NCI-H510A (cell line): ENCODE data around the gene THAP6.
"Not testable (repeated sequence)": the region's sequence is repeated elsewhere in the genome, so short reads cannot be mapped to it uniquely, and the experiment has no call there.

Experiments
- DNase-seq: peaks from one replicate; lab custom pipeline; 2025; lab: John Stamatoyannopoulos, UW

THAP6 gene

DNA sequence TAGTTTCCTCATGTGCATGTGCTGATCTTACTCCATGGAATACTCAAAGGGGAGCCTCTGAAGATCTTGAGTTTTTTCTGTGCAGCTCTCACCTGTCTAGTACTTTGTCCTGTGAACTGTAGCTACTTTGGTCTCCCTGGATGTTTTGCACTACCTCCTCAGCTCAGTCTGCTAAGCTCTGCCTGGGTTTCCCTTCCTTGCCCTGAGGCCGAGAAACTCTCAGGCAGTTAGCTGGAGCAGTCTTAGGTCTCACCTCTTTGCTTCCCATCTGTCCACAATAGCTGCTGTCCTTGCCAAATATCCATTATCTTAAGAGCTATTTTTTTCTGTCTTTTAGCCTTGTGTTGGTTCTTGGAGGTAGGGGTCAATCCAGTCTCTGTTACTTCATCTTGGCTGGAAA lies 11.6 kb downstream of the THAP6 start:
- DNase-seq, result no peak

DNA sequence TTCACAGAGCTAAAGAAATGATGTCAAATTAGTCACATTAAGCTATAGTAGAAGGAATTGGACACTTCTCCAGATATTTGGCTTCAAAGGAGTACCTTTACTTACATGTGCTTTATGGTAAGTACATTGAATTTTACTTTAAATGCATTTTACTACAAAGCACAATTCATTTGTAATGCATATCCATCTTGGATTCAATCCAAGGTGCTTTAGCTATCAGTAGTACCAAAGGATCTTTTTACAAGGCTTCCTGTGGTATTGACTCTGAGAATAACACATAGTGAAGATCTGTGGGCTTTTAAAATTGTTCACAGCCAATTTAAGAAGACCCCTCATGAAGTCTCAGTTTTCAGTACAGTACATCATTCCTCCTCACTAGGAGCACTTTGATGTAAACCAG lies 13.2 kb downstream of the THAP6 start:
- DNase-seq, result no peak

DNA sequence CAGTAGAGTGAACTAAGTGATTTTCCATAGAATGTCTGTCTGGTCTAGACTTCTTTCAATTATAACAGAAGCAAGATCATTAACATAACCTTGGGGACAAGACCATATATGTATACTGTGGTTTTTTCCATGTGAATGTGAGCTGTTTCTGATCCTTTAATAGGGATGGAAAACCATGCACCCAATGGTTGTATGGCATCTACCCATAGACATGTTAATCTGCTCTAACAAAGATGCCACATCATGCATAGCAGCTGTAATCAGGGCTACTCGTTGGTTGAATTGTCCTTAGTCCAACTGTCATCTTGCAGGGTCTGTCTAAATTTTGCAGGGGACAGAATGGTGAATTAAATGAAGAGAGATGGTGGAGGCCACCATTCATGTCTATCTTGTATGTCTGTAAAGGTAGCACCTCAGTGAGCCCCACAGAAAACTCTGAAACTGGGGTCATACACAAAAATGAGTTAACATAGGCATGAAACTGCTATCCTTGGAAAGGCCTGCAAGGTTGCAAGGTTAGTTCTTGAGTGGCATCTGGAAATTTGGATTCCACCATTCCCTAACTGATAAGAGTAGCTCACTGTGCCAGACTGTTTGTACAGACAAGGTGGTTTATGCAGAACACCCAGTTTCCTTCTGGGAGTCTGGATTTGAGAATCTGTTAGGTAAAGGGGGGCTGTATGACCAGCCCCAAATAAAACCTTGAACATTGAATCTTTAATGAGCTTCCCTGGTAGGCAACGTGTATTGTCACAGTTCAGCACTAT lies 16.5 kb downstream of the THAP6 start:
- no peak for DNase-seq

DNA sequence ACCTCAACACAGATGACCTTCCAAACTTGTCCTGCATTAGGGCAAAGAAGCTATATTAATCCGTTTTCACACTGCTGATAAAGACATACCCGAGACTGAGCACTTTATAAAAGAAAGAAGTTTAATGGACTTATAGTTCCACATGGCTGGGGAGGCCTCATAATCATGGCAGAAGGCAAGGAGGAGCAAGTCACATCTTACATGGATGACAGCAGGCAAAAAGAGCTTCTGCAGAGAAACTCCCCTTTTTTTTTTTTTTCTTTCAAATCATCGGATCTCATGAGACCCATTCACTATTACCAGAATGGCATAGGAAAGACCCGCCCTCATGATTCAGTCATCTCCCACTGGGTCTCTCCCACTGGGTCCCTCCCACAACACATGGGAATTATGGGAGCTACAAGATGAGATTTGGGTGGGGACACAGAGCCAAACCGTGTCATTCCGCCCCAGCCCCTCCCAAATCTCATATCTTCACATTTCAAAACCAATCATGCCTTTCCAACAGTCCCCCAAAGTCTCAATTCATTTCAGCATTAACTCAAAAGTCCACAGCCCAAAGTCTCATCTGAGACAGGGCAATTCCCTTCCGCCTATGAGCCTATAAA lies 17.4 kb downstream of the THAP6 start:
- DNase-seq, result not testable (repeated sequence)

DNA sequence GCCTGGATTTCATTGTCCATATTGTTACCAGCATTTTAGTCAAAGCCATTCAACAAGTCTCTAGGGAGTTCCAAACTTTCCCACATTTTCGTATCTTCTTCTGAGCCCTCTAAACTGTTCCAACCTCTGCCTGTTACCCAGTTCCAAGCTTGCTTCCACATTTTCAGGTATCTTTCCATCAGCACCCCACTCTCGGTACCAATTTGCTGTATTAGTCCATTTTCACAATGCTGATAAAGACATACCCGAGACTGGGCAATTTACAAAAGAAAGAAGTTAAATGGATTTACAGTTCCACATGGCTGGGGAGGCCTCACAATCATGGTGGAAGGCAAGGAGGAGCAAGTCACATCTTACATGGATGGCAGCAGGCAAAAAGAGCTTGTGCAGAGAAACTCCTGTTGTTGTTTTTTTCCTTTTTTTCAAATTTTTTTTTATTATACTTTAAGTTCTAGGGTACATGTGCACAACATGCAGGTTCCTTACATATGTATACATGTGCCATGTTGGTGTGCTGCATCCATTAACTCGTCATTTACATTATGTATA lies 19.1 kb downstream of the THAP6 start:
- DNase-seq, result not testable (repeated sequence)

DNA sequence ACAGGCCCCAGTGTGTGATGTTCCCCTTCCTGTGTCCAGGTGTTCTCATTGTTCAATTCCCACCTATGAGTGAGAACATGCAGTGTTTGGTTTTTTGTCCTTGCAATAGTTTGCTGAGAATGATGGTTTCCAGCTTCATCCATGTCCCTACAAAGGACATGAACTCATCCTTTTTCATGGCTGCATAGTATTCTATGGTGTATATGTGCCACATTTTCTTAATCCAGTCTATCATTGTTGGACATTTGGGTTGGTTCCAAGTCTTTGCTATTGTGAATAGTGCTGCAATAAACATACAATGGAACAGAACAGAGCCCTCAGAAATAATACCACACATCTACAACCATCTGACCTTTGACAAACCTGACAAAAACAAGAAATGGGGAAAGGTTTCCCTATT lies 19.7 kb downstream of the THAP6 start:
- not testable (repeated sequence) for DNase-seq

DNA sequence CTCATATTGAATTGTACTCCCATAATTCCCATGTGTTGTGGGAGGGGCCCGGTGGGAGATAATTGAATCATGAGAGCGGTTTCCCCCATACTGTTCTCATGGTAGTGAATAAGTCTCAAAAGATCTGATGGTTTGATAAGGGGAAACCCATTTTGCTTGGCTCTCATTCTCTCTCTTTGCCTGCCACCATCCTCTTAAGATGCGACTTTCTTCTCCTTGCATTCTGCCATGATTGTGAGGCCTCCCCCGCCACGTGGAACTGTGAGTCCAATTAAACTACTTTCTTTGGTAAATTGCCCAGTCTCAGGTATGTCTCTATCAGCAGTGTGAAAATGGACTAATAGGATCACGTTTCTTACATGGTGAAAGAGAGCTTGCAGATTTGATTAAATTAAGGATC lies 23.0 kb downstream of the THAP6 start:
- DNase-seq, result not testable (repeated sequence)

DNA sequence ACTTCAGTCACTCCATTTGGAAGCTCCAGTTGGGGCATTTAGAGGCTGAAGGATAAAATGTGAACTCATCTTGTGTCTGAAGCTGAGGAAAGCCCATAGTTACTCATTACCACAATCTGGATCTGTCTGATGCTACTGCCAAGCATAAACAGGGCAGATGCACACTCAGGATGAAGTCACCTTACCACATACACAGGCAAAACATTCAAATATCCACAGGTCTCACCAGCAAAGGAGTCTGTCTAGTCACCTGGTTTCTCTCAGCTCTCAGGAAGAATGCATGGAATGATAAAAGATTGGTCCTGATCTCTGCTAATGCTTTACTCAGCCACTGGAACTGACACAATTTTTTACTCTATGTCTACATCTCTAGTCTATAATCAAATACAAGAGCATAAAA lies 28.6 kb downstream of the THAP6 start:
- no peak for DNase-seq

DNA sequence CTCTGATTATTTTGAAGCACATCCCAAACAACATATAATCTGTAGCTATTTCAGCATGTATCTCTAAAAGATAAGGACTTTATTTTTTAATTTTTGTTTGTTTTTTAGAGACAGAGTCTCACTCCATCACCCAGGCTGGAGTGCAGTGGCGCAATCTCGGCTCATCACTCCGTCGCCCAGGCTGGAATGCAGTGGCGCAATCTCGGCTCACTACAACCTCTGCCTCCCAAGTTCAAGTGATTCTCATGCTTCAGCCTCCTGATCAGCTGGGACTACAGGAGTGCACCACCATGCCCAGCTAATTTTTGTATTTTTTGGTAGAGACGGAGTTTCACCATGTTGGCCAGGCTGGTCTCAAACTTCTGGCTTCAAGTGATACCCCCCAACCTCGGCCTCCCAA lies 29.9 kb downstream of the THAP6 start:
- not testable (repeated sequence) for DNase-seq

DNA sequence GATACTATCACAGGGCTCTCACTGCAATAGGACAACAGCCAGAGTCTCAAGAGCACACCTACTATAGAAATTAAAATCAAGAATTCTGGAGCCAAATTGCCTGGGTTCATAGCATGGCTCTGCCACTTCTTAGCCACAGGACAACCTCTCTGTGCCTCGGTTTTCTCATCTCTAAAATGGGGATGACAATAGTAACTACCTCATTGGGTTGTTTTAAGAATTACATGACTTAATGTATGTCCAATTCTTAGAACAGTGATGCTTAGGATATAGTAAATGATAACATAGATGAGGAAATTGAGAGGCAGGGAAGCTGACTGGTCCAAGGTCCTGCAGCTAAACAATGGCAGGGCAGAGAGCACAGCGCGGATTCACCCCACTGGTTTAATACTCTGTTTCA lies 30.6 kb downstream of the THAP6 start:
- no peak for DNase-seq

DNA sequence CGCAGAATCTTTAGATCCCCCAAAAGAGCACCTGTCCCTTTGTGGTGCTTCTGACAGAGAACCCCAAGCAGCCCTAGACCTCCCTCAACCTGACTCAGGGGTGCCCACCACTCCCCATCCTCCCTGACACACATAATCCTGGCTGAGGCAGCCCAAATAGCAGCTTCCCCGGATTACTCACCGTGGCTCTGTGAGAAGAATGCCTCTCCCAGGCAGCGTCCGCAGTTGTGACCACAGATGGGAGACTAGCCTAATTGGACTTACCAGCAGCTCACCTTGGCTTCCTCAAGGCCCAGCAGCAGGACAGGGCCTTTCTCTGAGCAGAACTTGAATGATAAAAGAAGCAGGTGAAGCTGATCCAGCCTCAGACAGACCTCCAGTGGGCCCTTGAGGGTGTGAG lies 31.3 kb downstream of the THAP6 start:
- no peak for DNase-seq

DNA sequence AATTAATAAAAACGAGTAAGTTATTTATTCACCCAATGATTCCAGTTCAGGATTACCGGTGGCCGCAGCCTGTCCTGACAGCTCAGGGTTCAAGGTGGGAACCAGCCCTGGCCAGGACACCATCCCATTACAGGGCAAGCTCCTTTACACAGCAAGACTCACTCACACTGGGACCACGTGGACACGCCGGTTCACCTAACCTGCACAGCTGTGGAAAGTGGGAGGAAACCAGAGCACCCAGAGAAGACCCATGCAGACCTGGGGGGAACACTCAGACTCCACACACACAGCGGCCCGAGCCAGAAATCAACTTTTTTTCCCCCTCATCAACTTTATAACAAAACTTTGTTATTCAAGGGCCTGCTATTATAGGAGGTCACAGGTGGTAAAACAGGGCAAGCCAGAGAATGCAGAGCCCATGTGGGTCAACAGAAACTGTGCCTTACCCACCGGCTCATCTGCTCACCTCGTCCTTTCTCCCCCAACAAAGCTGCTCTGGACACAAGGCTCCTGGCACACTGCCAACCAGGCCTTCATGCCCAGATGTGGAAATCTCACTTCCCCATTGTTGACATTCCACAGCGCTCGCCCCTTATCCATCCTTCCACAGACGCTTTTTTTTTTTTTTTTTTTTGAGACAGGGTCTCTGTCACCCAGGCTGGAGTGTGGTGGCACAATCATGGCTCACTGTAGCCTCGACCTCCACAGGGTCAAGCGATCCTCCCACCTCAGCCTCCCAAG lies 33.5 kb downstream of the THAP6 start:
- DNase-seq, result peak; percentile 9

DNA sequence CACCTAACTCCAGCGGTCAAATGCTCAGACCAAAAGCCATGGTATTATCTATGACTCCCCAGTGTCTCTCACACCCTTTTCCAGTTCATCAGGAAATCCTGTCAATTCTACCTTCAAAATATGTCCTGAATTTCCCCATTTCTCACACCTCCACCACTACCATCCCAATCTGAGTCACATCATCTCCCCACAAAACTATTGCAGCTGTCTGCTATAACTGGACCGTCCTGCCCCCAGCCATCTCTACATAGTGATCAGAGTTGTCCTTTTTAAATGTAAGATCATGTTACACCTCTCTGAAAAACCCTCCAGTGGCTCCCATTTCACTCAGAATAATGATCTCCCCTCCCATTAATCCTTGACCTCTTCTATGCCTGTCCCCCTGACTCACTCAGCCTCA lies 34.7 kb downstream of the THAP6 start:
- no peak for DNase-seq

DNA sequence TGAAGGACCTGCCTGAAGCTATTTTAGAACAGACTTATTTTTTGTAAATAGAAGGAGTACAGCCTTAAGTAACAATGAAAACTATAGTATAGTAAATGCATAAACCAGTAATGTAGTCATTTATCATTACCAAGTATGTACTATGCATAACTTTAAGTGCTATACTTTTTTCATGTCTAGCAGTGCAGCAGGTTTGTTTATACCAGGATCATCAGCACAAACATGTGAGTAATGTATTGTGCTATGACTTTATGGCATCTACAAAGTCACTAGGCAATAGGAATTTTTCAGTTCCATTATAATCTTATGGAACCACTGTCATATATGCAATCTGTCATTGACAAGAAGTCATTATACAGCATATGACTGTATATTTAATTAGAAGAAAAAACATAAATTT lies 38.2 kb downstream of the THAP6 start:
- no peak for DNase-seq

DNA sequence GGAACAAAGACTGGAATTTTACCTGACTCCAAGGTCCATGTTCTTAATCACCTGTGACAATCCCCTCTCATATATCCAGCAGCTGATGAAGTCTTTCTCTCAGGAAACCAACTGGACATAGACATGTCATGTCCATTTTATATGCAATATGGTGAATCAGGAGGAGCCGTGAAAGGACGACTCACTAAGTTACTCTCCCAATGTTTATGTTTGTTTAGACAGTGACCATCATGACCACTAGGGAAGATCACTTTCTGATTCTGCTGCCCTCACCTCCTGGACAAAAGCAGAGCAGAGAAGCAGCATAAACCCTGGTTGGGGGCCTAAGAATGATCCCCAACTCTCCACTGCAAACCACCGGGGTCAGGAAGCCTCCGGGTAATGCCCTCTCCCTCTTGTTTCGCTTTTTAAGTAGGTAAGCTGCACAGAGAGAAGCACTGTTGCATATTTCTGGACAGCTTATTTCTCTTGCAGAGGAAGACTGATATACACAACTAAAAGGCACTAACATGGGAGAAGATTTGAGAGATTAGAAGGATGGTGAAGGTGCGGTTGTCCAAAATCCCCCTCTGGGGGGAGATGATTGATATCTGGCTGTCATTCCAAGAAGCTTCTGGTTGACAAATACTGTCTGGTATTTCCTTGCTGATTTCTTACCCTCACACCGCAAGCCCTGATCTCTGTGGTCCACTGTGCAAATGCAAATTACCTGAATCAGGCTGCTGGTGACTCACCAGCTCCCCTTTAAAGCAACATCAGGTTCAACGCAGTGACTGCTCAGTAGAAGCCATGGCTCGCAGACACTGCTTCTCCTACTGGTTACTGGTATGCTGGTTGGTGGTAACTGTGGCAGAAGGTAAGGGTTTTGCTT lies 41.3 kb downstream of the THAP6 start, which contains the start of gene ODAPH:
Gene ODAPH (plus strand): TSS at position 773 of the 871 bp plus-strand sequence. CDS start 17 bp downstream, at position 790.
- no peak for DNase-seq

DNA sequence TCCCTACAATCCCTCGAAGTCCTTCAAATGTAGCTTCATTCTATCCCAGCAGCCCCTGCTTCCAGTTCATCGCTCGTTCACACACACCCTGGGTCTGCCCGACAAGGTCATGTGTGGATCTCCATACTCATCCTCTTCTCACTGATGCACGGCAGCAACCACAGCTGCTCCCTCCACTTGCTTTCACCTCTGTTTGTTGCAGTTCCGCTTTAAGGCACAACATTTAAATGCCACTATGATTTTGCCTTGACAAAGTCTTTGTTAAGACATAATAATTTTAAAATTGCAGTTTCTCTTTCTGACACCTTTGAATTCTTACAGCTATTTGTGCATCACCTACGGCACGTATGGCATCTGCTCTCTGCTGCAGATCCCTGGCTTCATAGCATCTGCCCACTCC lies 43.4 kb downstream of the THAP6 start:
- no peak for DNase-seq

DNA sequence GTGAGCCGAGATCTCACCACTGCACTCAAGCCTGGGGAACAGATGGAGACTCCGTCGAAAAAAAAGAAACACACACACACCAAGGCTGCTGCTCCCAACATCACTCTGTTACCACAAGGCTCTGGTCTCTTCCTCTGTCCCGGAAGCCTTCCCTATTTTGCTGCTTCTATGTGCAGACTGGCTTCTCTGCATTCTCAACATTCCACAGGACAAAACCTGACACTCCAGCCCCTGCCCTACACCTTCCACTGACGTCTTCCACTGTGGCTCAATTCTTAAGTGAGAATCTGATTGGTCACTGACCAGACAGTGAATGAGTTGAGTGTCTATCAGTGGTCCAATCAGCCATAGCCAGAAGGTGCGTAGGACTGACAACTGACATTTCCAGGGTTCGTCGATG lies 47.5 kb downstream of the THAP6 start:
- DNase-seq, result no peak

DNA sequence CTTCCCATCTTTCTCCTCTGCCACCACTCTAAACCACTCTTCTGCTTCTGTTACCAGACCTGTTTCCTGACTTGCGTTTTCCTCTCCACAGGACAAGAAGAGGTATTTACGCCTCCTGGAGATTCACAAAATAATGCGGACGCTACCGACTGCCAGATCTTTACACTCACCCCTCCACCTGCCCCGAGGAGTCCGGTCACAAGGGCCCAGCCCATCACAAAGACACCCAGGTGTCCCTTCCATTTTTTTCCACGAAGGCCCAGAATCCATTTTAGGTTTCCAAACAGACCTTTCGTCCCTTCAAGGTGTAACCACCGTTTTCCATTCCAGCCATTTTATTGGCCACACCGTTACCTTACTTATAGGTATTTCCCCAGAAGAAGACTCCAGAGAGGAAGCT lies 49.8 kb downstream of the THAP6 start:
- no peak for DNase-seq

DNA sequence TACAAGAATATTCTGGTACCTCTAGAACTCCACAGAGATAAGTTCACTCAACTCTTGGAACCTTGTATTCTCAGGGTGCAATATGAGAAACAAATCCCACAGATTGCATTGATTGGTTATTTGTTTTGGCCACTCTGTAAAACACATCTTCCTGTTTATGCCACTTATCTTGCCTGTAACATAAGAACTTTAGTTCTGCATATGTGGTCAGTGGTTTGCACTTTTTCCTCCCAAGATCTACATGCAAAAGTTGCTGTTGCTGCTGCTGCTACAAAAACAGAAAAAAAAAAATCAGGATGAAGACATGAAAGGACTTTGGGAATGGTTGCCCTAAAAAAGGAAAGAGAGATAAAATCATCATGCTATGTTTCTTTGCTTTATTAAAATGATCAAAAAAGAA lies 51.2 kb downstream of the THAP6 start:
- no peak for DNase-seq

DNA sequence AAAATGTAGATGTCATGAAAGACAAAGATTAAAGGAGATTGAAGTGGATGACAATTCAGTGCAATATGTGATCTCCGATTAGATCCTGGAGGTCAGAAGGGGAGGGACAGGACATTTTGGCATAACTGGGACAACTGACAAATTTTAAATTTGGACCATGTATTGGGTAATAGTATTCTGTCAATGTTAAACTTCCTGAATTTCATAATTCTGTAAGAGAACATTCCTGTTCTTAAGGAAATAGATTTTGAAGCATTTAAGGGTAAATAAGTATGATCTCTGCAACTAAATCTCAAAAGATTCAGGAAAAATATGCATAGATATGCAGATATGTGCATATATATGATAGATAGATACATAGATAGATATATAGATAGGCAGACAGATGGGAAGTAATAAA lies 52.6 kb downstream of the THAP6 start:
- DNase-seq, result no peak

DNA sequence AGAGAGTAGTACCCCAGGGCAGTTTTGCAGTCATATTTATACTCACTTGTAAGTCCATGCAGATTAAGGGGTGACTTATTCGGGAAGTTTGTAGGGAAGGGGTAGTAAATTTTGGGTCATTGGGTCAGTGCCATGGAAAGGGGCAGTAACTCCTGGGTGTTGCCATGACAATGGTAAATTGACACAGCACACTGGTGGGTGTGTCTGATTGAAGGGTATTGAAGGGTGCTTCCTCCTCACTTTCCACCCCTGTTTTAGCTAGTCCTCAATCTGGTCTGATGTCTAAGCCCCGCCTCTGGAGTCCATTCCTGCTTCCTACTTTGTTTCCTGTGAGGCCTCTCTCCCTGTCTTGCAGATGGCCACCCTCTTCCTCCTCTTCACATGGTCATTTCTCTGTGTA lies 53.5 kb downstream of the THAP6 start:
- DNase-seq, result no peak
